Tibial nerve (tissue), 4 donors: ENCODE measurements around the gene ANO6.

Experiments
- EP300 ChIP-seq, 2 donors: sonication (generic); formaldehyde crosslinking; IDR thresholded peaks; one replicate each; pipeline ENCODE4 v1.6.1; 2017; ENCODE audit warnings: antibody characterized with exemption in 2 of 2, mild to moderate bottlenecking in 1 of 2
- POLR2A ChIP-seq, 2 donors: fragments of 450-650 bp; IDR thresholded peaks; one replicate each; pipeline ENCODE4 v1.6.1; 2017; ENCODE audit warnings: antibody characterized with exemption in 2 of 2, mild to moderate bottlenecking in 2 of 2, moderate library complexity in 2 of 2
- TF ChIP-seq, protein P1 (sequence below), 5 experiments: fragments of 200-600 bp in 3 of 5; fragments of 450-650 bp in 2 of 5; sonication (generic) in 3 of 5; IDR thresholded peaks; one replicate each; pipeline ENCODE4 v1.5.1; 2016 to 2019; ENCODE audit warnings: antibody characterized with exemption in 5 of 5, mild to moderate bottlenecking in 3 of 5, moderate library complexity in 2 of 5

DNA sequence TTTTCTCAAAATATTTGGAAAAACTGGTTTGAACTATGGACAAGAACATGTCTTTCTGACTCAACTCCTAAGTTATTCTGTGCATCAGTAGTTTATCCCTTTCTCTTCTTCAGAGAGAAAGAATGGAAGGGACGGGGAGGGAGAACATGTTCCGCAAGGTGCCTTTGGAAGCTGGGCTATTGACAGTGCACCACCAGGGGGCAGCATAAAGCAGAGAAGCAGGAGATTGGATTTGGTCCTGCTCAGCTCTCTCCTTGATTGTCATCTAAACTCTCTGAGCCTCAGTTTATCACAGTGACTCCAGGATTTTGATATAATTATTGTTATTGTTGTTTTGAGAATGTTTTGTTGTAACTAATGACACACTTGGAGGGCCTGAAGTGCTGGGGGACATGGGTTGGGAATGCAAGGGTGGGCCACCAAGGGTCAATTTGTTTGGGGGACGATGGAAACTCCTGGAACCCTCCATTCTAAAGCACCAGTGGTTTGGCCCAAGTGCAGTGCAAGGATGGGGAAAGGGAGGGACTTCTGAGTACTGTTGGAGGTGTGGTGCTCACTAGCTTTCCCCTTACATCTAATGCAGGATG lies 45.3 kb upstream of the ANO6 start:
- TF ChIP-seq, protein P1, sequence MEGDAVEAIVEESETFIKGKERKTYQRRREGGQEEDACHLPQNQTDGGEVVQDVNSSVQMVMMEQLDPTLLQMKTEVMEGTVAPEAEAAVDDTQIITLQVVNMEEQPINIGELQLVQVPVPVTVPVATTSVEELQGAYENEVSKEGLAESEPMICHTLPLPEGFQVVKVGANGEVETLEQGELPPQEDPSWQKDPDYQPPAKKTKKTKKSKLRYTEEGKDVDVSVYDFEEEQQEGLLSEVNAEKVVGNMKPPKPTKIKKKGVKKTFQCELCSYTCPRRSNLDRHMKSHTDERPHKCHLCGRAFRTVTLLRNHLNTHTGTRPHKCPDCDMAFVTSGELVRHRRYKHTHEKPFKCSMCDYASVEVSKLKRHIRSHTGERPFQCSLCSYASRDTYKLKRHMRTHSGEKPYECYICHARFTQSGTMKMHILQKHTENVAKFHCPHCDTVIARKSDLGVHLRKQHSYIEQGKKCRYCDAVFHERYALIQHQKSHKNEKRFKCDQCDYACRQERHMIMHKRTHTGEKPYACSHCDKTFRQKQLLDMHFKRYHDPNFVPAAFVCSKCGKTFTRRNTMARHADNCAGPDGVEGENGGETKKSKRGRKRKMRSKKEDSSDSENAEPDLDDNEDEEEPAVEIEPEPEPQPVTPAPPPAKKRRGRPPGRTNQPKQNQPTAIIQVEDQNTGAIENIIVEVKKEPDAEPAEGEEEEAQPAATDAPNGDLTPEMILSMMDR (IDR thresholded peaks at IDR 0.05) = peak; percentile 64 to 84 (median 76)
- no peak for TF ChIP-seq EP300 (IDR thresholded peaks at IDR 0.05)
- no peak for TF ChIP-seq POLR2A (IDR thresholded peaks at IDR 0.05)
